SK-N-SH (cell line): ENCODE measurements around the gene FAM50B. TPM values are rescaled to one million over a fixed set of nuclear protein-coding genes. Genes with fewer than 3 reads are reported as not detected.

ENCODE experiments used
- CTCF ChIA-PET: fragments of 300-600, 350-600 bp; formaldehyde crosslinking; extraction: SDS; loops from one replicate; lab custom pipeline; 2021; lab: Yijun Ruan, JAX
- POLR2A ChIA-PET: fragments of 350-600 bp; sonication (Branson Sonifier 250); formaldehyde crosslinking; extraction: SDS; loops from one replicate; lab custom pipeline; 2020; ENCODE audit warnings: antibody characterized with exemption, inconsistent platforms; lab: Yijun Ruan, JAX
- DNase-seq: peaks from one replicate; pipeline ENCODE4 v3.0.0; 2012
- H2AFZ ChIP-seq: fragments of 200-600 bp; sonication (generic); 2 replicates; pipeline ENCODE4 v1.8.1; 2016; ENCODE audit warnings: antibody characterized with exemption, mild to moderate bottlenecking, low read depth
- H3F3A ChIP-seq: fragments of 200-600 bp; sonication (generic); replicated peaks from 2 replicates; pipeline ENCODE3; 2016; ENCODE audit warnings: antibody characterized with exemption, mild to moderate bottlenecking; ENCODE audit not compliant: insufficient read depth
- H3K27ac ChIP-seq, 2 experiments: fragments of 200-500 bp in 1 of 2; fragments of 200-600 bp in 1 of 2; sonication (Bioruptor generic) in 1 of 2; sonication (generic), shearing (Covaris generic) in 1 of 2; 2 replicates each; pipeline versions ENCODE4 v1.5.1 to v1.6.1; 2014 to 2016; ENCODE audit warnings: low read depth in 2 of 2, inconsistent platforms in 1 of 2, low read length in 1 of 2, mild to moderate bottlenecking in 1 of 2, mixed read lengths in 1 of 2
- H3K27me3 ChIP-seq: fragments of 200-600 bp; sonication (generic), shearing (Covaris generic); 2 replicates; pipeline ENCODE4 v1.6.1; 2016; ENCODE audit warnings: mixed run types; ENCODE audit not compliant: insufficient read depth
- H3K36me3 ChIP-seq, 2 experiments: fragments of 200-500 bp in 1 of 2; fragments of 200-600 bp in 1 of 2; sonication (Bioruptor generic) in 1 of 2; sonication (generic) in 1 of 2; replicated peaks in 1 of 2; 2 replicates each; pipeline versions ENCODE3 to v1.5.1; 2014 to 2016; ENCODE audit warnings: low read length in 1 of 2, mild to moderate bottlenecking in 1 of 2; ENCODE audit not compliant: insufficient read depth in 2 of 2, control insufficient read depth in 1 of 2
- H3K4me1 ChIP-seq, 2 experiments: fragments of 200-500 bp in 1 of 2; fragments of 200-600 bp in 1 of 2; sonication (Bioruptor generic) in 1 of 2; sonication (generic), shearing (Covaris generic) in 1 of 2; 2 replicates each; pipeline versions ENCODE4 v1.5.1 to v1.6.1; 2014 to 2016; ENCODE audit warnings: low read depth in 1 of 2, low read length in 1 of 2, mixed run types in 1 of 2; ENCODE audit not compliant: insufficient read depth in 2 of 2, control insufficient read depth in 1 of 2
- H3K4me2 ChIP-seq: fragments of 200-600 bp; sonication (generic), shearing (Covaris generic); 2 replicates; pipeline ENCODE4 v1.6.1; 2017; ENCODE audit warnings: mixed run types
- H3K4me3 ChIP-seq, 2 experiments: fragments of 200-500 bp in 1 of 2; fragments of 200-600 bp in 1 of 2; sonication (Bioruptor generic) in 1 of 2; sonication (generic), shearing (Covaris generic) in 1 of 2; 2 replicates each; pipeline versions ENCODE4 v1.5.1 to v1.8.1; 2014 to 2016; ENCODE audit warnings: low read depth in 2 of 2, inconsistent platforms in 1 of 2, low read length in 1 of 2, mild to moderate bottlenecking in 1 of 2, mixed read lengths in 1 of 2, moderate library complexity in 1 of 2
- H3K79me2 ChIP-seq: fragments of 200-600 bp; sonication (generic); 2 replicates; pipeline ENCODE4 v1.8.1; 2017; ENCODE audit warnings: mild to moderate bottlenecking; ENCODE audit not compliant: insufficient read depth
- H3K9ac ChIP-seq: fragments of 200-600 bp; sonication (generic); 2 replicates; pipeline ENCODE4 v1.6.1; 2017; ENCODE audit warnings: mixed run types
- H3K9me2 ChIP-seq: fragments of 200-600 bp; sonication (generic); 2 replicates; pipeline ENCODE4 v1.6.1; 2017; ENCODE audit warnings: mixed run types
- H3K9me3 ChIP-seq: fragments of 200-600 bp; sonication (generic); 2 replicates; pipeline ENCODE4 v1.6.1; 2017; ENCODE audit warnings: mixed run types, mild to moderate bottlenecking, moderate library complexity
- H4K20me1 ChIP-seq: fragments of 200-600 bp; sonication (generic); 2 replicates; pipeline ENCODE4 v1.6.1; 2017; ENCODE audit warnings: mild to moderate bottlenecking, mixed run types; ENCODE audit not compliant: insufficient read depth
- CHD2 ChIP-seq: fragments of 150-350 bp; IDR thresholded peaks from 2 replicates; pipeline ENCODE4 v1.6.1; 2018; ENCODE audit warnings: low read length; ENCODE audit not compliant: partially characterized antibody
- EP300 ChIP-seq, 2 experiments: IDR thresholded peaks; 2 replicates each; pipeline versions ENCODE4 v1.4.0 to v1.6.1; 2012; ENCODE audit warnings: borderline replicate concordance in 1 of 2, low read depth in 1 of 2, low read length in 1 of 2
- EZH2phosphoT487 ChIP-seq: fragments of 200-600 bp; sonication (generic); IDR thresholded peaks from 2 replicates; pipeline ENCODE4 v1.6.1; 2017; ENCODE audit warnings: low read depth, mixed run types, mild to moderate bottlenecking, antibody characterized with exemption, moderate library complexity, borderline replicate concordance
- FOSL2 ChIP-seq: IDR thresholded peaks from 2 replicates; pipeline ENCODE4 v1.4.0; 2012; ENCODE audit warnings: low read depth, mild to moderate bottlenecking, moderate library complexity, borderline replicate concordance
- FOXJ3 ChIP-seq: sonication (generic); formaldehyde crosslinking; IDR thresholded peaks from 2 replicates; pipeline ENCODE4 v1.5.1; 2020; ENCODE audit warnings: mild to moderate bottlenecking, missing genetic modification reagents
- FOXM1 ChIP-seq: IDR thresholded peaks from 2 replicates; pipeline ENCODE4 v1.4.0; 2012; ENCODE audit warnings: low read depth, mild to moderate bottlenecking
- JUND ChIP-seq: IDR thresholded peaks from 2 replicates; pipeline ENCODE4 v1.4.0; 2012
- MAX ChIP-seq: IDR thresholded peaks from 2 replicates; pipeline ENCODE4 v1.4.0; 2012; ENCODE audit warnings: low read depth
- MXI1 ChIP-seq: IDR thresholded peaks from 2 replicates; pipeline ENCODE4 v1.6.1; 2012; ENCODE audit warnings: mild to moderate bottlenecking, low read depth, low read length, improper control_type of control experiment
- NFIC ChIP-seq: IDR thresholded peaks from 2 replicates; pipeline ENCODE4 v1.4.0; 2012; ENCODE audit warnings: borderline replicate concordance
- PBX3 ChIP-seq: IDR thresholded peaks from 2 replicates; pipeline ENCODE4; 2012
- RAD21 ChIP-seq: IDR thresholded peaks from 2 replicates; pipeline ENCODE4 v1.6.1; 2012; ENCODE audit warnings: mild to moderate bottlenecking, low read length
- REST ChIP-seq: IDR thresholded peaks from 2 replicates; pipeline ENCODE4 v1.6.1; 2012; ENCODE audit warnings: mild to moderate bottlenecking, low read depth, low read length, moderate library complexity
- TAF1 ChIP-seq: IDR thresholded peaks from 2 replicates; pipeline ENCODE4 v1.6.1; 2012; ENCODE audit warnings: low read depth, mild to moderate bottlenecking, low read length, moderate library complexity, borderline replicate concordance
- TCF12 ChIP-seq: IDR thresholded peaks from 2 replicates; pipeline ENCODE4 v1.4.0; 2012
- TEAD4 ChIP-seq: IDR thresholded peaks from 2 replicates; pipeline ENCODE4 v1.4.0; 2012; ENCODE audit warnings: mild to moderate bottlenecking, borderline replicate concordance; ENCODE audit not compliant: insufficient read depth
- USF2 ChIP-seq: fragments of 150-350 bp; IDR thresholded peaks from 2 replicates; pipeline ENCODE4 v1.6.1; 2017; ENCODE audit warnings: antibody characterized with exemption, low read length, low read depth, borderline replicate concordance
- YY1 ChIP-seq: IDR thresholded peaks from 2 replicates; pipeline ENCODE4 v1.4.0; 2012; ENCODE audit warnings: low read depth, mild to moderate bottlenecking
- ZBTB33 ChIP-seq: IDR thresholded peaks from 2 replicates; pipeline ENCODE4 v1.4.0; 2012; ENCODE audit warnings: low read depth, borderline replicate concordance
- WGBS: methylation state at CpG from one replicate; pipeline ENCODE4 v1.1.6; 2017; ENCODE audit warnings: low lambda C conversion rate; 5-methylcytosine and 5-hydroxymethylcytosine counted together
- polyA plus RNA-seq, 3 experiments: library from polyadenylated mRNA; depleted of rRNA; stranded (reverse); fragments of >200 nt; gene quantifications; 2 replicates each; pipeline ENCODE4 v1.2.3, GENCODE V29; 2012

FAM50B gene
- polyA plus RNA-seq, 1 of the 3 experiments (the other 2 are of a cell fraction), result 13.8 TPM

- Histone ChIP-seq H3K4me2 (no peak overlapping the region), H4K20me1 (no peaks in the 10 kb centered on the region), H3K4me1 (no peaks in the 10 kb centered on the region), H3K36me3 (no peaks in the 10 kb centered on the region), H3K27ac (no peak overlapping the region), H2AFZ (no peak overlapping the region), H3K9me3 (no peaks in the 10 kb centered on the region), H3K27me3 (no peaks in the 10 kb centered on the region), H3K79me2 (no peaks in the 10 kb centered on the region), H3F3A (no peaks in the 10 kb centered on the region), H3K9ac (no peak overlapping the region), H3K4me3 (no peak overlapping the region), H3K9me2 (no peaks in the 10 kb centered on the region)
- POLR2A ChIA-PET, result no interaction called here
- 93% methylated on average over 6 of the region's 8 CpGs for WGBS
- no peak for TF ChIP-seq PBX3
- TF ChIP-seq CHD2, result no peak
- no peak for TF ChIP-seq EP300 (IDR thresholded peaks at IDR 0.05; ENCODE audit: borderline replicate concordance in 1 of 2, low read depth in 1 of 2, low read length in 1 of 2)
- no peak for TF ChIP-seq FOXJ3
- no peak for TF ChIP-seq TEAD4
- no peak for TF ChIP-seq FOXM1
- no peak for TF ChIP-seq NFIC
- no peak for TF ChIP-seq TCF12
- no peak for TF ChIP-seq EZH2phosphoT487
- CTCF ChIA-PET, result interaction anchor here (1.3 to 3.7 kb wide), 4 partner anchors 10 to 119 kb away, joined by 3 to 15 read pairs (median 6); partner anchors contain the start of gene FAM50B
- DNase-seq, result no peak
Observed at GRCh38 chr6:3871939-3872338, 22.8 kb downstream of the FAM50B start.

- Histone ChIP-seq H3K4me3 (no peak overlapping the region), H3K9ac (no peak overlapping the region), H3K9me2 (no peaks in the 10 kb centered on the region), H4K20me1 (no peaks in the 10 kb centered on the region)
- no peak for DNase-seq
- TF ChIP-seq EP300 (IDR thresholded peaks at IDR 0.05; ENCODE audit: borderline replicate concordance in 1 of 2, low read depth in 1 of 2, low read length in 1 of 2), result no peak
- no peak for TF ChIP-seq PBX3
- TF ChIP-seq TEAD4, result no peak
- TF ChIP-seq TAF1, result no peak
- no peak for TF ChIP-seq MXI1
- no peak for TF ChIP-seq RAD21
- TF ChIP-seq USF2, result no peak
- no peak for TF ChIP-seq MAX
- no peak for TF ChIP-seq FOSL2
- no peak for TF ChIP-seq YY1
- TF ChIP-seq JUND, result no peak
- no peak for TF ChIP-seq REST
- TF ChIP-seq ZBTB33, result no peak
- TF ChIP-seq, all 33 proteins: peak for 0
- no peaks in the 10 kb centered on the region for H3K9me3 ChIP-seq
- H3K36me3 ChIP-seq, result no peaks in the 10 kb centered on the region
- no peaks in the 10 kb centered on the region for H3F3A ChIP-seq
- H3K4me2 ChIP-seq, result no peak overlapping the region
- no peak overlapping the region for H3K27ac ChIP-seq
- ChIA-PET POLR2A (no interaction called here), CTCF (interaction anchor here (1.3 to 3.7 kb wide), 6 partner anchors 11 to 125 kb away, joined by 3 to 15 read pairs (median 4); partner anchors contain the start of gene FAM50B)
- no peaks in the 10 kb centered on the region for H3K4me1 ChIP-seq
- no peak overlapping the region for H2AFZ ChIP-seq
- no peaks in the 10 kb centered on the region for H3K79me2 ChIP-seq
- H3K27me3 ChIP-seq, result no peaks in the 10 kb centered on the region
- 81% methylated on average over 11 of the region's 12 CpGs for WGBS
Observed at GRCh38 chr6:3872370-3872854, 23.2 kb downstream of the FAM50B start.
